GM18498 (cell line): Measurements from ENCODE around the gene FIBIN.
"Not testable (repeated sequence)": the region's sequence is repeated elsewhere in the genome, so short reads cannot be mapped to it uniquely, and the experiment has no call there.

Source experiments
- ATAC-seq: cut with Tn5 transposase; IDR thresholded peaks from one replicate; pipeline ENCODE4 v1.9.1; 2021; ENCODE audit warnings: mild to moderate bottlenecking, moderate library complexity; ENCODE audit not compliant: unreplicated experiment

Gene FIBIN

DNA sequence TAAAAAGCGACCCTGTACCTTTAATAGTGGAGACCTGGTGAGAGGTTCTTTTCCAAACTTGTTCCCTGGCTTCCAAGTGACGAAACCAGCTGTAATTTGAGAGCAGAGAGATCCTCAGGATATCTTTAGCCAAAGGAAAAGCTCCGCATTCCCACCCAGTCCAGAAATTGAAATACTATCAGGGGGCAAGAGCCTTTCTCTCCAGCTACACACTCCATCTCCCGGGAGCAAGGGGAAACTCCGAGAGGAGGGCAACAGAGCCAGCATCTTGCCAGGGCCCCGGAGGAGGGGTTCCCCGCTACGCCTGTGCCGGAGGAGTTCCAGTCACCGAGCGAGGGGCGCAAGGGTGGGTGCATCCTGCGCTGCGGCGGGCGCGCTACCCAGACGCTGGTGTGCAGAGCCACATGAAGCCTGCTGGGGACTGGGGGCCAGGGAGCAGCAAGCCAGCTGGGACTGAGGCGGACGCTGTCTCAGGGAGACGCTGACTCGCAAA is at the start of gene FIBIN:
TSS of gene FIBIN (plus strand) at position 148 of the 493 bp plus-strand sequence. CDS start 415 bp downstream, outside the sequence.
- ATAC-seq: no peak

DNA sequence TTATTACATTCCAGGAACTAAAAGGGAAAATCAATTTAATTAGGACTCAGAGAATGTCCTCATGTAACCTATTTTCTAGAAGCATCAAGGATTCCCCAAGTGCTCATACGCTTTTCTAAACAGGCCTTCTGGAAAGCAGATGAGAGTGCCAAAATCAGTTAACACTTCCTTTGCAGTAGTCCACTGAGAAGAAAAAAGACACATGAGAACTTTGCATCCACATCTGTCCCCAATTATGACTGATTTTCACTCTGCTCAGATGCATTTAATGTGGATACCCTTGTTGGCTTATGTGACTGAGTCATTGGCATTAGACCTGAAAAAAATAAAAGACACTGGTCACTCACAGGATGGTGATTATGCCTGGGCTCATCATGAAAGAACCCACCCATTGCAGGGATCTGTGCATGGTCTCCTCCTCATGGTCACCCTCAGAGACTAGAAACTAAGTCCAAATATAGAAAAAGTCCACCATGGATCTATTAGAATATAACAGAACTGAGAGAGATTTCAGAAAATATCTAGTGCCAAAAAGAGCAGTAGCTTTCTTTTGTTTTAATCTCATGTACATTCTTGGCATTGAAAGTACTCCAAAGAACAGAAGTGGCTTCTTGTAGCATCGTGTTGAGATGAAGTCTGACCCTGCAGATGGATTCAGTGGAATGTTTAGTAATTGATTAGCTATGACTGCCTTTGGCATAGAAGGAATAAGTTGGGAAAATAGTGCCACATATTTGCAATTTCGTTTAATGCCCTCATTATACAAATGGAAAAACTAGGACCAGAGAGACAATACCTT is 48.8 kb upstream of the FIBIN start:
- ATAC-seq: no peak

DNA sequence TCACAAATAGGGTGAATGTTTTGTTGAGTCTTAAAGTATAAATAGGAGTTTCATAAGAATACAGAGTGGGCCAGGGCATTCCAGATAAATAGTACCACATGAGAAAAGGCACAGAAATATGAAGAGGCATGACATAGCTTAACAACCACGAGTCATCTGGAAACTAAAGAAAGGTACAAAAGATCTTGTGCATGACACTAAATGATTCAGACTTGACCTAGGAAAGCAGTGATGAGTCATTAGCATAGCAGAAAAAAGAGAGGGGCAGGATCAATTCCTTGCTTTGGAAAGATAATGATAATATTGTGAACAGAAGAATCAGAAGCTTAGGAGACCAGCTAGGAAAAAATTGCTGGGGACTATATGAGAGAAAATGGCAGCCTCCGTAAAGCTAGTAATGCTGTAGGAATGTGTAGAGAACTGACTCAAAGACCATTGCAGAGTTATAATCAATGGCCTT is 47.6 kb upstream of the FIBIN start:
- no peak for ATAC-seq

DNA sequence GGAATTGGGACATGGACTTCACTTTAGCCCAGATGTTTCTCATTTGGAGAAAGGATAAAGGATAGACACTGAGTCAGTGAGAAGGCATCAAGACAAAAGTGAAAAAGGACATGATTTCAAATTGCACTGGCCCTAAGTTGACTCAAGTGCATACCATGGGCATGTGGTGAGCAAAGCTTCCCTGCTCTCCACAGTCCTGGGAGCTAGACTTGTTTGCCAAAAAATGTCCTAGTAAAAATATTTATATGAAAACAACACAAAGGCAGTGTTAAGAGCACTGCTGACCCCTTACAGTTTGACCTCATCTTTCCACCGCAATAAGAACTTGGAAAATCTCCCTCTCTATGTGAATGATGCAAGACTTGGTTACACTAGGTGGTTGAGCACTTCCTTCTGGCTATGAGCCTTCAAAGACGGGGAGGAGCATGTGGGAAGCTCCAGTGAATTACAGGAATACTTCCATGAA is 46.5 kb upstream of the FIBIN start:
- ATAC-seq: no peak

DNA sequence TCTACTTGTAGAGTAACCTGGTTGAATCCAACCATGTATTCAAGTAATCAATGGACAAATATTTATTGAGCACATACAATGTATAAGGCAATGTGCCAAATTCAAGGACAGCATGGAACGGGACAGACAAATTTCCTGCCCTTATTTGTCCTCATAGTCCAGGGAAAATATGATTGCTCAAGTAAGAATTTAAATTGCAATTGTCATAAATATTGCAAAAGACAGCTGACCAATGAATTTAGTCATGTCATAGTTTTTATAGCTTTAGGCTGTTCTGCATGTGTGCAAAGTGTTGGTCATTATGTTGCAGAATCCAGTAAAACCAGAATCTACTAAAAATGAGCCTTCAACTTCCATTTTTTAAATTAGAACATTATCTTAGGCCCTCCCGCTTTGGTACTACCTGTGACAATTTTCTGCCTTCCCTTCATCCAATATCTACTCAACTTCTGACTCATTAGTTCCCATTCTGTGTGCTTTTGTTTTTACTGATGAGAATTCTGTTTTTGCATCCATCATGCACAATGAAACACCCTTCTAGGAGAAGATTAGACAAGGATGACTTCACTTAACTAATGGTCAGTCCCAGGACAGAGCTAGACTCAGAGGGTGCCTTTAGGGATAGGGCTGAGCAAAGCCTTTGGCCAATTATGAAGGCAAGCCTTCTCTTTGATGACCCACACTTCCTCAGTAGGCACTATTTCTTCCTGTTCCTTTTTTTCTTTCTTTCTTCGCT is 45.8 kb upstream of the FIBIN start:
- ATAC-seq: no peak

DNA sequence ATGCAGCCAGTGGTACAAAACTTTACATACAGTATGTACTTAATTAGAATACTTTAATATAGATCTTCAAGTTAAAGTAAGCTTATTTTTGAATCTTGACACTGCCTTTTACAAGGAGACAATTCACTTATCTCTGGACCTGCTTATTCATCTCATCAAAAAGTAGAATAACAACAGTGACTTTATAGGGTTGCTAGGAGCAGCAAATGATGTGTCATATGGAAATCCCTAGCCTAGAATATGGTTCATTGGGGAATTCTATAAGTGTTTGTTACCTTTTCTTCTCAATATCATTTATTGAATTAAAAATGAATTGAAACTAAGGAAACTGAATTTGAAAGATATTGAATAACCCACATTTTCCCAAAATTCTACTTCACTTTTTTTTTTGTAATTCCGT is 45.0 kb upstream of the FIBIN start:
- ATAC-seq: no peak

DNA sequence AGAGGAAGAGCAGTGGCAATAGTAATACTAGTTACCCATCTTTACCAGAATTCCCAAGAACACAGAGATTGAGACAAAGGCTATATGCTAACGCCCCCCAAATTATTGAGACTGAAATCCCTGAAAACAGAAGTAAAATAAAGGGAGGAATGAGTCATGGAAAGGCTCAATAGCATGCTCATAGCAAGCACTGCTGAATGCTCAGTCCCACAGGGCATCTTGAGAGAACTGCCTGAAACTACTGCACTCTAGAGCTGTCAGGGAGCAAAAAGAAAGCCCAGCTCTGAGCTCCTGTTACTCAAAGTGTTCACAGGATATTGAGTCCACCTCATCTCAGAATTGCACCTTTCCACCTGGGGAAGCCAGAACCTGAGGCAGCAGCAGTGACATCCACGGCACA is 44.1 kb upstream of the FIBIN start:
- ATAC-seq: no peak

DNA sequence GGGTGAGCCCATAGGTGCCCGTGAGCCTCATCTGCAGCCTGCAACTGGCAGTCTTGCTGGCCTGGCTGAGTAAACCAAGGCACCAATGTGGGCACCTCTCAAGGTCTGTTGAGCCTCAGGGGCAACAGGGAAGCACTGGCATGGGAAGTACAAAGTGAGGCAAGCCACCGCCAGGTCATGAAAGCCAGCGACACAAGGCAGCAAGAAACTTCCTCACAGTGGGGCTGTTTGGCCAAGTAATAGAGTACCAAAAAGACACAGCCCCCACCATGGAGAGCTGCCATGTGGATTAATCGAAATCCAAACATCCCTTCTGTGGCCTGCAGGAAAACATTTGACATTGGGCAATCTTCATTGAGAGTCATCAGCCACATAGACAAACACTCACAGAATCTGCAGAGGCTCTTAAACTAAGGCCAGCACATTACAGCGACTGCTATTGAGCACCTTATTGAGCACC is 43.6 kb upstream of the FIBIN start:
- ATAC-seq: no peak

DNA sequence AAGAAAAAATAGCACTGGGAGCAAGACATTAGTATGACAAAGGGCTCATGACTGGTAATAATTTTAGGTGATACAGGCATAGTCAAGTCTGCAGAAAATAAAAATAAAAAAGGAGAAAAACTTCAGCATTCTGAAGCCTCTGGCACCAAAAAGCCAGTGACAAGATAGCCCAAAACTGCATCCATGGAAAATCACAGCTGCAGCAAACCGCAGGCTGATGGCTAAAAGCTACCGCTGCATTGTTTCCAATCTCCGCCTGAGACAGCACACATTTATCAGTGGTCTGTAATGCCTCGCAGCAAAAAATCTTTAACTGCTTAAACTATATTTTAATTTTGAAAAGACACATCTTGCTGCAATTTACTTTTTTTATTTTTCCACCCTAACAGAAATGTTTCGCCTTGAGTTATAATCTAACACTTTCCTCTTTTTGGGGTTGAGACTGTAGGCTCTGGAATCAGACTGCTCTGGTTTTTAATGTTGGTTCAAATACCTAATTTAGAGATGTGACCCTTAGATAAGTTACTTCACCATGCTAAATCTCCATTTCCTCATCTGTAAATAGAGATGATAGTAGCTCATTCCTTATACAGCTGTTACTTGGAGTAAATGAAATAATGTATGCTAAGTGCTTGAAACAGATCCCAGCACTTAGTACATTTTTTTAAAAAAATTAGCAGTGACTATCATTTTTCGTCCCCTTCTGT is 42.0 kb upstream of the FIBIN start:
- no peak for ATAC-seq

DNA sequence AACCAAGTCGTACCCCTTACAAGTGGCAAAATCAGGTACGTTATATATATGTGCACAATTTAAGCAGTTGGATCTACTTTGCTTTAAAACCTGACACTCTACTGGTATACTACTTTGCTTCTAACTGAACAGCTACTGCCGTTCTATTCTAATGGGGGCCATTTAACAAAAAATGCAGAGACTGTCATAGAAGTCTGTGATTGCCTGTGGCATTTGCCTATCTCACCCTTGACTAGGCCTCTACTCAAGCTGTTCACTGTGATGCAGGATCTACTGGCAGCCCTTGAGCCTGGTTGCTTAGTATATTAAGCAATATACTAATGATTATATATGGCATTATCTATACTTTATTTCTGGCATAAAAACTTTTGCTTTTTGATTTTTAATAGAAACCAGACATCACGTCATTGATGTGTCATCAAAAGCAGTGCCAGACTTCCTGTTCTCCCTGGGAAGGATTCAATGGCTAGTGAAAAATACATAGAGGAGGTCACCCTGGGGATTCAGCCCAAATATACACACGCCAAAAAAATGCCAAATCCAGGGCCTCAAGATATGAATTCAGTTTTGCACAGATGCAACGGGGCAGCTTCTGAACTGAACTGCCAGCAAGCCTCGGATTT is 40.0 kb upstream of the FIBIN start:
- ATAC-seq: no peak

DNA sequence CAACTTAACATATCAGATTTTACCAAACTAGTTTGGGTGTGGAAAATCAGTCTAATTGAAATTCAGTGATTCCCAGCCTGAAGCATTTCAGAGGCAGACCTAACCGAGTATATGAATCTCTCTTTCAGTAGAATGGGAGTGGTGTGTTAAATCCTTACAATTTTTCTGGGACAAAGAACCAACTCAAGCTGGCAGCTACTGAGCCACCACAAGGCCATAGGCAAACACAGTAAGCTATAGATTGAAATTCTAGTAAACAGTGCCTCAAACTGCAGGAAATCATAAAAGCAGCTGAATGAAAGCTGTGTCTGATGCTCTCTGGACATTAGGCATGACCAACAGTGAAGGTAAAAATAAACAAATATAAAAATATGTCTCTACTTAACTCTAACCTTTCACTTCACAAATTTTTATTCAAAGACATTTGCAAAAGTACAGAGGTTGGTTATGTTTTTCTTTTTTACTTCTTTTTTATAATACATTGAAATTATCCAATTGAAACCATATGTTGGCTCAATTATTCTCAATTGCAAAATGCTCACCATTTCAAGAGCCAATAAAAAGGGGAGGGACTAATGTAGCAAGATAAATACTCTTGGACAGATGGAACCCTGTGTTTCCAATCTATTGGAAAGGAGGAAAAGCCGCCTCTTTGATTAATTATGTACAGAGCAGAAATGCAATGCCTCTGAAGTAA is 35.8 kb upstream of the FIBIN start:
- no peak for ATAC-seq

DNA sequence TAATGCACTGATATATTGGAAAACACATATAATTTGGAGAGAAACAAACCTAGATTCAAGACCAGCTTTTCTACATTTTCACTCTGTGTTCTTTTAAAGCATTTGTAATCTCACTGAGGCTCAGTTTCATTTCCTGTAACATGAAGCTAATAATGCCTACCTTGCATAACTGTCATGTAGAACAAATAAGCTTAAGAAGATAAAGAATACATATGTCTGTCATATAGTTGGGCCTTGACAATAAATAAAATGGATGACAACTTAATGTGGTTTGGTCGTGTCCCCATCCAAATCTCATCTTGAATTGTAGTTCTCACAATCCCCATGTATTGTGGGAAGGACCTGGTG is 35.2 kb upstream of the FIBIN start:
- no peak for ATAC-seq

DNA sequence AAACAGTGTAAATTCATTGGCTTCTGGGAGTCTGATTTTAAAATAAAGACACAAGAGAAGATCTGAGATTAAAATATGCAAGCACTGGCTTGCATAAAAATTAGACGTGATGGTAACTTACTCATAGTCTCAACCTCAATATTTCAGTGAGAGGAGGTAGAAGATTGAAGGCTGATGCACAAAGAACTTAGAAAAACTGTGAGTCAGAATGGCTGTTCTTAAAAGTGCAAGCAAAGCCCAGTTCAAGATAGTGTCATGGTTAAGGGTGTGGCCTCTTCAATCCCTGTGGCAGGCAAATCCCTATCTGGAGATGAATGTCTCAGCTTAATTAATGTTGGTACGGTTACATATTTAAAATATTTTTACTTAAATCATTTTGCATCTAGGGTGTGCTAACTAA is 33.6 kb upstream of the FIBIN start:
- ATAC-seq: no peak

DNA sequence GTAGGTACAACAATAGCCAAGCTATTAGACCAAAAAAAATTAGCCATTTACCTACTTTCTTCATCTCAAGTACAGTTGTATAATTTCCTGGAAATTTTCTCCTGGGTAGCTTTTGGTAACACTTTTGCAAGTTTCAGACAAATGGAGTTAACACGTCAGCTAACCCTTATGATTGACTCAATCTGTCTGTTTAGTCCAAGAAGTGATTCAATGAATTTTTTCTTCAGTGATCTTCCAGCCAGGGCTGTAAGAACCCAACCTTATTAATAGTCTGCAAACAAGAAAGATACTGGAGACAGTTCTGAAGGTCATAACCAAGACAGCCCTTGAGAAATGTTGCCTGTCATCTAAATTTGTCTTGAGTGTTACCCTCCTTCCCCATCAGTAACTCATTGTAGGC is 30.1 kb upstream of the FIBIN start:
- no peak for ATAC-seq

DNA sequence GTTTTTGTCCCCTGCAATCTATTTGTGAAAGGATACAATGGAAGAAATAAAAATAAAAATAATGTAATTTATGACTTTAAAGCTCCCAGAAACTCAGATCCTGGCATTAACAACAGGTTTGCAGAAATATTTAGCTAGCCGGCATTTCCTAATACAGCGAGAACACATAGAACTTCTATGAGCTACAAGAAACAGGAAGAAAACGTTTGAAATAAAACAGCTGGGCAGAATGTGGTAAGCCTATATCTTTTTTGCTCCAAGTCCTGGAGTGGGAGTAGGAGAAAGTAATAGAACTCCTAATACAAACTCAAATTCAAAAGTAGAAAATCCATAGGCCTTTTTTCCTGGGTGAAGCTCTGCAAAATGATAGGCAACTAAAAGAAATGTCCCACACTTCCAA is 29.6 kb upstream of the FIBIN start:
- no peak for ATAC-seq

DNA sequence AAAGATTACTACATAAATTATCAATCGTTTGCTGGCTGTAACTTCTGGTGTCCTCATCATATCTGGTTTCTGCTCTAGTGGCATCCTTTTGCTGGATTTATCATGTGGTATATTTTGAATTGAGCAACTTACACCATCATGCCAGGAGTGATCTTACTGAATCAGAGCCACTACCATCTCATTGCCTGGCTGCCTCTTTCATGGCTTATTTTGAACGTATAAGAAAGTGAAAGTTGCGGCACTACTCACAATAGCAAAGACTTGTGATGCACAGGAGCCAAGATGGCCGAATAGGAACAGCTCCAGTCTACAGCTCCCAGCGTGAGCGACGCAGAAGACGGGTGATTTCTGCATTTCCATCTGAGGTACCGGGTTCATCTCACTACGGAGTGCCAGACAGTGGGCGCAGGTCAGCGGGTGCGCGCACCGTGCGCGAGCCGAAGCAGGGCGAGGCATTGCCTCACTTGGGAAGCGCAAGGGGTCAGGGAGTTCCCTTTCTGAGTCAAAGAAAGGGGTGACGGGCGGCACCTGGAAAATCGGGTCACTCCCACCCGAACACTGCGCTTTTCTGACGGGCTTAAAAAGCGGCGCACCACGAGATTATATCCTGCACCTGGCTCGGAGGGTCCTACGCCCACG is 28.9 kb upstream of the FIBIN start:
- not testable (repeated sequence) for ATAC-seq

DNA sequence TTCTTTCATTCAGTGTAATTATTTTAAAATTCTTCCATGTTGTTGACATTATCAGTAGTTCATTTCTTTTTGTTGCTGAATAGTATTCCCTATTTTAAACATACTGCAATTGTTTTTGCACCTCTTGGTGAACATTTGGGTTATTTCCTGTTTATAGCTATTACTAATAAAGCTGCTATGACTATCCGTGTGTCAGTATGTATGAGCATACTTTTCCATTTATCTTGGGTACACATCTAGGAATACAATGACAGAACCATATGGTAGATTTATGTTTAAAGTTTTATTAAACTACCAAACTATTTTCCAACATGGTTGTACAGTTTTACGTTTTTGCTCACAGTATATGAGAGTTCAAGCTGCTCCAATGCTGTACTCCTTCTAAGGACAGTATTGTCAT is 22.0 kb upstream of the FIBIN start:
- ATAC-seq: no peak

DNA sequence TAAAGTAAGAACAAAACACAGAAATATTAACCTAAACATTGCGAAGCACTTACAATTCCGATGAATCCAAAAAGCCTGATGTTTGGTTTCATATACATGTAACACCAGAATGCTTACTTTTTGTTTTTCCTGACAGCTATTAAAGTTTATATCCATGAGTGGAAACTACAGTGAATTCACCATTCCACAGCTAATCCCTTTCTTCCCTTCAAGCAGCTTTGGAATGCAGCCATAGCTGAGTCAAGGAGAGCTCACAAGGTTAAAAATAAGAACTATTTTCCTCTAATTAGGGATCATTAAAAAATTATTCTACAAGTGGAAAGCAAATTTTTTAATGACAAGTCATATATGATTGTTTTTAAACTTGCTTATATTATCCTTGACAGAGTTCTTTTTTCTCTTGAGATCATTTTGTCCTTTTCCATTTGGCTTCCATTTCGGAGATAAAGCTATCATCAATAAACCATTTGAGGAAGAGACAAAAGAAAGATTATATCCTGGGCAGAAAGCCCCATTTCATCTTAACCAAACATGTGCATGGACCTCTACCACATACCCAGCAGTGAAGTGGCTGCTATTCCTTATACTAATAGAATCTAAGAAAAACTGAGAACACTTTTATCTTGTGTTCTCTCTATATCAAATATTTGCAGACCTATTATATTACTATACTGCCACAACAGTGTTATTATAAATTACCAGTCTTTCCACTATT is 19.7 kb upstream of the FIBIN start:
- ATAC-seq: no peak

DNA sequence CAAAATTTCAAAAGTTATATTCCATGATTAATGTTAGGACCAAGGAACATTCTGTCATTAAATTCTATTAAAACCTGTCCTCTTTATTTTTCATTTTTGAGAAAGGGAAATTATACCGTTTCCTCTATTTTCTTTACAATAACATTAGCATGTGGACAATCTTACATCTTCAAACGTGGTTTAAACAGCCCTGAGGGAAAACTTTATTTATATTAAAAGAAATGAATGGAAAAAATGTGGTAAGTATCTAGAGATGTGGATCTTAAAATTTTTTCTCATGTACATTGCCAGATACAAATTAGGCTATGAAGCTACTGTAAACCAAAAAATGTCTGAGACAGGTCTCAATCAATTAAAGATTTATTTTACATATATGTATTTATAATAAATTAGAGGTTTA is 18.9 kb upstream of the FIBIN start:
- no peak for ATAC-seq
